Stimulated activated naive CD4-positive, alpha-beta T cell (primary cell): ENCODE results near the gene WNK3.
"Not testable (repeated sequence)": the region's sequence is repeated elsewhere in the genome, so short reads cannot be mapped to it uniquely, and the experiment has no call there.

Experiments used
- DNase-seq, 6 experiments: peaks; one replicate each; lab custom pipeline; 2025; lab: John Stamatoyannopoulos, UW

The WNK3 gene

DNA sequence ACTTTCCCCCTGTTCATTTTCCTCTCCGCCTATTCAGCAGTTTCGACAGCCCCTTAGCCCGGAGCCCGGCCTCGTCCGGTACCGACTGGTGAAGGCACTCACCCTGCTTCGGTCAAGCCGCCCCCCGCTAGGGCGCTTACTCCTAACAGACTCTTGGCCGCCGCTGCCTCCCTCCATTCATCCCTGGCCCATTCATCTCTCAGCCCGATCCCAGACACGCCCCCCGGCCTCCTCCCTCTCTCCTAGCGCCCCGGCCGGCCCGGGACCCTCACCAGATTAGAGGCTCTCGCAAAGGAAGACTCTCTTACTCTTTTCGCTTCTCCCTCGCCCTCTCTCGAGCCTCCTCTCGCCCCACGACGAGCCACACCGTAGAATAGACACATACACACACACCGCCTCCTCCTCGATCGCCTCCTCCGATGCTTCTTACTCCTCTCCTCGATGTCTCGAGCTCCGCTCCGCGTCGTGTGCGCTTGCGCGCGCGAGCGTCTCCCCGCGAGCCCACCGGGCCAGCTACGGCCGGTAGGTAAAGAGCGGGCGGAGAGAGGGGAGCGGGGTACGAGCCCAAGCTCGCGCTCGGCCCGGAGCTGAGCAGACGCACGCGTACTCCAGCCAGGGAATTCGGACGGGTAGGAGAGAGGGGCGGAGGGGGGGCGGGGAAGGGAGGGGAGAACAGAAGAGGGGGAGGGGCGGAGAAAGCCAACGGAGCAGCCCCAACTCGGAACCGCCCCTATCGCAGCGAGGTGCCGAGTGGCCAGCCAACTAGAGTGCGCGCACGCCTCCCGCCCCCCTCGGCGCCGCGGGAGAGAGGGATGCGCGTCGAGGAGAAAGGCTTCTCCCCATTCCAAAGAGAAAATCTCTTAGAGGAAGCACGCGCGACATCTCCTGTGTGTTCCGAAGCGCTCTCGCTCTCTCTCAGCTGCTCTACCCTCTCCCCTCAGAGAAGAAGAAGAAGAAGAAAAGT lies at the start of gene WNK3:
Gene WNK3, minus strand, starts transcription at position 633 of the 964 bp plus-strand sequence.
- DNase-seq = peak; percentile 14 to 47 (median 28)

DNA sequence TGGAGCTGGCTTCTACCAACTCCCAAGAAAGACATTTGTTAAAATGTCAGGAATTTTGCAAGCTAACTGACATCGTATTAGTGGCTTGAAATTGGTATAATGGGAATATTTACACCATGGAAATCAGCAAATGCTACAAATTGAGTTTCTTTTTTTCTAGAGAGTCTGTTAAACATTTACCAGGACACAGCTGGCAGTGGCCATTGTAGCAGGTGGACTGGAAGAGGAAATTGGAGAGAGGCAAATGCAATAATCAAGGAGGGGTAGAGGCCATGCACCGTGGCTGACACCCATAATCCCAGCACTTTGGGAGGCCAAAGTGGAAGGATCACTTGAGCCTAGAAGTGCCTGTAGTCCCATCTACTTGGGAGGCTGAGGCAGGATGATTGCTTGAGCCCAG lies 49.4 kb upstream of the WNK3 start:
- DNase-seq = no peak

DNA sequence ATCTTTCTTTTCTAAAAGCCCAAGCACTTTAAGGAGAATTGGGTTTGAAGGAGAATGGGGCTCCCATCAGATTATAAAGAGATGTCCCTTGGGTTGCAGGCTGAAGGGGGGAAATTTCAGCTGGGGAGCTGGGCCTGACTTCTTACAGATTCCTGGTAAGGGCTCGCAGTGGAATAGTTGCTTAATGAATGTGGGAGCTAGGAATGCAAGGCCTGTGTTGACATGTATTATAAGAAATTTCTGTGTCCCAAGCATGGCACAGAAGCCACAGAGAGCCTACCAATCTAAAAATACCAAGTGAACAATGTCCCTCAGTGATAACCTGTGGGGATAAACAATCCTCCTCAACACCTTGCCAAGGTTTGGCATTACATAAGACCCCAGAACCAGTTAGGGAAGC lies 39.3 kb upstream of the WNK3 start:
- no peak for DNase-seq

DNA sequence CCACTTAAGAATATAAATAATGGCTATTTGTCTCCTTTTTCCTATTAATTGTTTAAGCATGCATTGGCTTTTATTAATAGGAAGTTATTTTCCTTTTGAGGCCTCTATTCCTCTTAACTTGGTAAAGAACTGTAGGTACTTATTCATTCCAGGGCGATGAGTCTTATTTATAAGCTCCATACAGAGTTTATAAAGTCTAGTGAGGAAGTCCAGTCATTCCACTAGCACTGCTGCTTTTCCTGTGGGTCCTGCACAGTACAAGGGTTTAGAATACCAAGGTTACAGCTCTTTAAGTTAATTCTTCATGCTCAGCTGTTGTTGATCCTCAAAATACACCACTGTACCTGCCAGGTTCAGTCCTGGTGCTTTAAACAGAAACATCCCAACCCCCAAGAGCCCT lies 28.5 kb upstream of the WNK3 start:
- no peak for DNase-seq

GRCh38 chrX:54384661-54385060 lies 26.8 kb upstream of the WNK3 start:
- DNase-seq = not testable (repeated sequence)

DNA sequence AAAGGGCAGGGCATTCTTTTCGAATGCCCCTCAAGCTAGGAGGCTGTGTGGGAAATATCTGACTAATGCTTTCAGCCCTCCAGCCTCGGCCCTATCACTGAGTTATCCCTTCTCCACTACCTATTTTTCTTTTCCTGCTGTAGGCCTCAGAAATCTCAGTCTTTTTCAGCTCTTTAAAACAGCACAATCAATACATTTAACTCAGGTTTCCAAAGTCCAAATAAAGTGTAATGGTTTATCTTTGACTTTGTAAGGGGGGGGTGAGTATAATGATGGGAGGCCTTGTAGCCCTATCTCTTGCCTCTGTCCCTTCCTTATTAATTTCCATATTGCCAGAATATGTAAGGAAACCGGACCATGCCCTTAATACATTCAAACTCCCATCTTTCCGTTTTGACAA lies 1.6 kb upstream of the WNK3 start:
- DNase-seq = no peak

GRCh38 chrX:54358424-54359211 lies 772 bp upstream of the WNK3 start:
- DNase-seq = peak; percentile 15 to 53 (median 30)

- no peak for DNase-seq
These were observed 5.2 kb downstream of the WNK3 start for GRCh38 chrX:54352677-54353076.

DNA sequence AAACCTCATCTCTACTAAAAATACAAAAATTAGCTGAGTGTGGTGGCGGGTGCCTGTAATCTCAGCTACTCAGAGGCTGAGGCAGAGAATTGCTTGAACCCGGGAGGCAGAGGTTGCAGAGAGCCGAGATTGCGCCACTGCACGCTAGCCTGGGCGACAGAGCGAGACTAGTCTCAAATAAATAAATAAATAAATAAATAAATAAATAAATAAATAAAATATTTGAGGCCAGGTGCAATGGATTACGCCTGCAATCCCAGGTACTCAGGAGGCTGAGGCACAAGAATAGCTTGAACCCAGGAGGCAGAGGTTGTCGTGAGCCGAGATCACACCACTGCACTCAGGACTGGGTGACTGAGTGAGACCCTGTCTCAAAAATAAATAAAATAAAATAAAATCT lies 20.5 kb downstream of the WNK3 start:
- not testable (repeated sequence) for DNase-seq

GRCh38 chrX:54325077-54325476 lies 32.8 kb downstream of the WNK3 start:
- DNase-seq = no peak

DNA sequence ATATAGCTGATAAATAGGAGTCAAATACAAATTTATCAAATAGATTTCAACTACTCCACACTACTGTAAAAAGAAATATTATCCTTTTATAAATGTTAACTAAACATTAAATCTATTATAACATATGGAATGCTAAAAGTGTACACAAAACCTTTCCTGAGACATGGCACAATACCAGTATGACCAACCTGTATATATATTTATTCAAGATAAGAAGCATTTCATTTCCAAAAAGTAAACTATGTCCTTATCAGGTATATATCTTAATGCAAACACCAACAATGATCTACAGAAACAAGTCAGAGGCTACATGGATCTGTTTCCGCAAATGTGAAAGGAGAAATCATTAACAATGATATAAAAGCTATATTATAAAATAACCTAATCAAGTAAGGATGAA lies 37.8 kb downstream of the WNK3 start:
- no peak for DNase-seq

GRCh38 chrX:54306379-54306778 lies 51.5 kb downstream of the WNK3 start:
- DNase-seq = no peak

GRCh38 chrX:54301516-54301915 lies 56.3 kb downstream of the WNK3 start:
- no peak for DNase-seq

DNA sequence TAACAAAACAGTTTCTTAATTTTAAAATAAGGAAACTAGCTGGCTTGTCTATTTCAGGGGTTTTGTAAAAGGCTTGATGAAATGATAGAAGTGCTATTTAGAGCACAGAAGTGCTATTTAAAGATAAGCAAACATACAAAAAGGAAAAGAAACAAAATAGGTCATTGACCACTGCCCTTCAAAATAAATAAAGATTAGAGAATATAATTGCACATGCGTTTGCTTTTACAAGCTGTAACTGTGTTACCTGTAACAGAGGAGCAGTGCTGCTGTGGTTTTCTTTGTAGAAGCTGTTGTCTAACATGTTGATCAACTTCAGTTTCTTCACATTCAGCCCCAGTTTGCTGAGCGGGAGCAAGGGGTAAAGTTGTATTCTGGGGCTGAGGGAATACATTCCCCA lies 63.5 kb downstream of the WNK3 start:
- DNase-seq = no peak

GRCh38 chrX:54292755-54293154 lies 65.1 kb downstream of the WNK3 start:
- DNase-seq = no peak

- DNase-seq = no peak
These were observed 66.1 kb downstream of the WNK3 start for GRCh38 chrX:54291758-54292157.

DNA sequence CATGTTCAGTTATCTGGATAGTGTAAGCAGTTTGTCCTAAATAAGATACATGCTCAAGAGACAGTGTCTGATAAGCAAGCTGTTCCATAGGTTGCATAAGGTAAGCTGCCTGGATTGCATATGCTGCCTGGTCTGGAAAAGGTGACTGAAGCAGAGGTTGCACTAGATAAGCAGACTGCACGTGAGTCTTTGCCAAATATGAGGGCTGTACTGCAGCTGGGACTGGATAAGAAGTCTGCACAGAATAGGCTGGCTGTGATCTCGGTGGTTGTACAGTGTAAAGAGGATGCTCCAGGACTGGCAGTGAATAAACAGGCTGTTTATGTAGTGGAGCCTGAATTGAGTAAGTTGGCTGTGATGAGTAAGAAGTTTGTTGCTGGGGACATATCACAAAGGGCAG lies 68.9 kb downstream of the WNK3 start:
- DNase-seq = no peak

- DNase-seq = no peak
These were observed 69.6 kb downstream of the WNK3 start for GRCh38 chrX:54288277-54288676.

GRCh38 chrX:54281676-54282075 lies 76.2 kb downstream of the WNK3 start:
- no peak for DNase-seq

- DNase-seq = no peak
These were observed 77.4 kb downstream of the WNK3 start for GRCh38 chrX:54280466-54280865.

DNA sequence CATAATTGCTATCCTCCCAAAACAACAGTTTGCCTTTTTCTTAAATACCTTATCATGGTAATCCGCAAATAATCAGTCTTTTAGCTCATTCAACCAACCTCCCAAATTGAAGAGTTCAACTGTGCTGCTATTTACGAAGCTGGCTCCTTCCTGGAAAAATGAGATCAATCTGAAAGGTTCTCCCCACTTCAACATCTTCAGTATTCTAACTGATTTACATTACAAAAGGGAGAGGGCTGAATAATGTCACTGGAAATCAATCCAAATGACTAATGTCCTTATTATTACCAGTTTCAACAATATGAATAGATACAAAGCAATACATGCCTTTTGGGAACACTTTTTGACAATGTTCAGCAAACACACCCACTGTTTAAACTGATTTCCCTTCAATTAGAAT lies 86.2 kb downstream of the WNK3 start:
- no peak for DNase-seq

DNA sequence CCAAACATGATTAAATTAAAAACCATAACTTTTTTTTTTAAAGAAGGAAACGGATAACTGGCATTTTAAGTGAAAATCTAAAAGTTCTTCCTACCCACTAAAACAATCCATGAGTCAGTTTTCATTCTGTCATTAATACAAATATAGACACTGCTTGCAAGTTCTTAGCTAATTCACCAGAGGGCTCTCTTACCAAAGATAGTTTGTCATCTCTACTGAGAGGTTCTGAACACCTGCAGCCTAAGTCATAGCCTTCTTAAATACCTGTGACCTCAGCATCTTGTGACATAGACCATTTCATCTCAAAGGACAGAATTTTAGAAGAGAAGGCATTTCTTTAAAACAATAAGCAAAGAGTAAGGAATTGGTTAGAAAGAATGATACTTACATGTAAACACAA lies 109.5 kb downstream of the WNK3 start:
- no peak for DNase-seq

DNA sequence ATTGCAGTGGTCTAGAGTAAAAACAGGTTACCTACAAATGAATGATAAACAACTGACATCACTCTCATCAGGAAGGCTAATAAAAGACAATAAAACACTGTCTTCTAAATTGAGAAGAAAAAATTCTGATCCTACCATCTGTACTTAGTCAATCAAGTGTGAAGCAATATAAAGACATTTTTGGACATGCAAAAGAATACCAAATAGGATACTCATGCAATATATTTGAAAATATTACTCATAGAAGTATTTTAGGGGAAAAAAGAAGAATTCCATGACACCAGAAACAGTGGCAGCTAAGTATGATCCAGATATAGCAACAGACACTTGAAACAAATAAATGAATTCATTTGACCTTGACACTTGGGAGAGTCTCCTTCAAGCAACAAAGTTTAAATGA lies 111.0 kb downstream of the WNK3 start:
- no peak for DNase-seq
